ENCODE data around the gene FOXP2.
"Not testable (repeated sequence)": the region's sequence is repeated elsewhere in the genome, so short reads cannot be mapped to it uniquely, and the experiment has no call there.

Gene FOXP2

DNA sequence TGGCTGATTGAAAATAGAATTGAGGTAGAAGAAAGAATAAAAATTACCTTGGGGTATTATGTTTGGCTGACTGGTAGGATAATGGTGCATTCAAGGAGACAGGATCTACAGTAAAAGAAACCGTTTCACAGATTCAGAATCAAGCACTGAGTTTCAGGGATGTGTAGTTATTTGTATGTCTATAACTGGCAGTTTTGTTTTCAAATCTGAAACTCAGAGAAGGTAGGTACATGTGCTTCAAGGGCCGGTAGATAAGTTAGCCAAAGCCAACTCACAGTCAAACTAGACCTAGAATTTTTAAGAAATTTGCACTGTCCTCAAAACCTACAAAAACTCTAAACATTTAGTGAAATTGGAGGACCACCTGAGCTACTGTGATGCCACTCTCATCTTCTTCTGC, 191.5 kb downstream of the FOXP2 start:
- no peak for DNase-seq (ENCODE audit: low spot score)
- TF ChIP-seq, protein P1, sequence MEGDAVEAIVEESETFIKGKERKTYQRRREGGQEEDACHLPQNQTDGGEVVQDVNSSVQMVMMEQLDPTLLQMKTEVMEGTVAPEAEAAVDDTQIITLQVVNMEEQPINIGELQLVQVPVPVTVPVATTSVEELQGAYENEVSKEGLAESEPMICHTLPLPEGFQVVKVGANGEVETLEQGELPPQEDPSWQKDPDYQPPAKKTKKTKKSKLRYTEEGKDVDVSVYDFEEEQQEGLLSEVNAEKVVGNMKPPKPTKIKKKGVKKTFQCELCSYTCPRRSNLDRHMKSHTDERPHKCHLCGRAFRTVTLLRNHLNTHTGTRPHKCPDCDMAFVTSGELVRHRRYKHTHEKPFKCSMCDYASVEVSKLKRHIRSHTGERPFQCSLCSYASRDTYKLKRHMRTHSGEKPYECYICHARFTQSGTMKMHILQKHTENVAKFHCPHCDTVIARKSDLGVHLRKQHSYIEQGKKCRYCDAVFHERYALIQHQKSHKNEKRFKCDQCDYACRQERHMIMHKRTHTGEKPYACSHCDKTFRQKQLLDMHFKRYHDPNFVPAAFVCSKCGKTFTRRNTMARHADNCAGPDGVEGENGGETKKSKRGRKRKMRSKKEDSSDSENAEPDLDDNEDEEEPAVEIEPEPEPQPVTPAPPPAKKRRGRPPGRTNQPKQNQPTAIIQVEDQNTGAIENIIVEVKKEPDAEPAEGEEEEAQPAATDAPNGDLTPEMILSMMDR (IDR thresholded peaks at IDR 0.05; ENCODE audit: extremely low read depth, insufficient read depth, missing control alignments): no peak
- in situ Hi-C loops (cut with MboI; ENCODE audit: low pct_unique_long_range_greater_than_20kb, low sequenced_read_pairs, unreplicated experiment): no loop called here

DNA sequence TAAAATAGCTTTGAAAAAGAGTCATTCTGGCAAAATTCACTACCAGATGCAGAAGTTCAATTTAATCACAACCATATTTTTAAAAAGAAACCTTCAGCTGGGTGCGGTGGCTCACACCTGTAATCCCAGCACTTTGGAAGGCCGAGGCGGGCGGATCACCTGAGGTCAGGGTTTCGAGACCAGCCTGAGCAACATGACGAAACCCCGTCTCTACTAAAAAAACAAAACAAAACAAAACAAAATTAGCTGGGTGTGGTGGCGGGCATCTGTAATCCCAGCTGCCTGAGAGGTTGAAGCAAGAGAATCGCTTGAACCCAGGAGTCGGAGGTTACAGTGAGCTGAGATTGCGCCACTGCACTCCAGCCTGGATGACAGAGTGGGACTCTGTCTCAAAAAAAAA, 194.2 kb downstream of the FOXP2 start:
- DNase-seq (ENCODE audit: low spot score); in situ Hi-C loops (cut with MboI; ENCODE audit: low pct_unique_long_range_greater_than_20kb, low sequenced_read_pairs, unreplicated experiment): not testable (repeated sequence)

DNA sequence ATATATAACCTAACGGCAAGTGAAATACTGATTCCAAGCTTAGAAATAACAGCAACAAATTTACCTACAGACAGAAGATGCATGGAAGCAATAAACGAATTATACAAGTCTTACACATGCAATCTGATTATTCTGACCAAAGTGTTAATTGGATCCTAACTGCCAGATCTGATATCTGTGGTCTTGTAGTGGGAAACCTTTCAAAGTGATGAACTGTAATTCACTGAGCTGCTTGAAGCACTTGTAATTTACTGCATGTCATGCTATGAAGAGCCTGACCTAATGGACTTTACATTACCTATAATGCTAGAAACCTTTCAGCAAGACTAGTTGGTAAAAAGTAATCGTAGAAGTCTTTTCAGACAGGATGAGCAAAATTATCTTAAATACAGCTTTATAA, 205.6 kb downstream of the FOXP2 start:
- in situ Hi-C loops (cut with MboI; ENCODE audit: low pct_unique_long_range_greater_than_20kb, low sequenced_read_pairs, unreplicated experiment): no loop called here
- DNase-seq (ENCODE audit: low spot score): no peak
- TF ChIP-seq, protein P1 (IDR thresholded peaks at IDR 0.05; ENCODE audit: extremely low read depth, insufficient read depth, missing control alignments): no peak

DNA sequence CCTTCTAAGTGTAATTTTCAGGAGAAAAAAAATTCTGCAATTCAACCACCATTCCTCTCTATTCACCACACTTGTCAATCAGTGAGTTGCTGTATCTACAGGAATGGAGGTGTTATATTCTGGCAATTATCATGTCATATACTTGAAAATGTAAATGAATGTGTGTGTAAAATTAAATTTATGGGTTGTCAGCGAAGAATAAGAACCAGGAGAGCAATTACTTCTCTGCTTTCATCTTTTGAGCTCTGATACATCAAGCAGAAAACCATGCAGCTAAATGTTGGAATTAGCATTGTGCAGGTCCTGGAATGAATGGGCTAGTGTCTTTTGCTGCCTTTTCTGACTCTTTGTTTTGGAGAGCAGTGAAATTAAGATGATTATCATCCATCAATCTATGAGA, 207.6 kb downstream of the FOXP2 start:
- DNase-seq (ENCODE audit: low spot score): no peak
- TF ChIP-seq, protein P1 (IDR thresholded peaks at IDR 0.05; ENCODE audit: extremely low read depth, insufficient read depth, missing control alignments): no peak
- in situ Hi-C loops (cut with MboI; ENCODE audit: low pct_unique_long_range_greater_than_20kb, low sequenced_read_pairs, unreplicated experiment): no loop called here

DNA sequence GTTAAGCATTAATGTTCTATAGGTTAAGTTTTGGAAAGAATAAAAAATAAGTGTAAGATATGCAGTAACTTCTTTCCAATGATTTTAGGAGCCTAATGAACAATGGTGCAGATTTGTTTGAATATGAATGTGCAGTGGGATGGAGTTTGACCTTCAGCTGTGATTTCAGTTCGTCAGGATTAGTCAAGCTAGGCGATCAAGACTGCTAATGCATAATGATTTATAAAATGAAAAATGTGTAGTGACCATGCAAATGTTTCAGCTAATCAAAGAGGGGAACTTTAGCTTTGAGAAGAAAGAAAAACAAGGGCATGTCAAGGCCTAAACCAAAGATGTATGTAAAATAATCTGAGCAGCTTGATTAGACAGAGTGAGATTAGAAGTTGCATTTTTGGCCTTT, 208.5 kb downstream of the FOXP2 start:
- in situ Hi-C loops (cut with MboI; ENCODE audit: low pct_unique_long_range_greater_than_20kb, low sequenced_read_pairs, unreplicated experiment): no loop called here
- TF ChIP-seq, protein P1 (IDR thresholded peaks at IDR 0.05; ENCODE audit: extremely low read depth, insufficient read depth, missing control alignments): no peak
- no peak for DNase-seq (ENCODE audit: low spot score)

DNA sequence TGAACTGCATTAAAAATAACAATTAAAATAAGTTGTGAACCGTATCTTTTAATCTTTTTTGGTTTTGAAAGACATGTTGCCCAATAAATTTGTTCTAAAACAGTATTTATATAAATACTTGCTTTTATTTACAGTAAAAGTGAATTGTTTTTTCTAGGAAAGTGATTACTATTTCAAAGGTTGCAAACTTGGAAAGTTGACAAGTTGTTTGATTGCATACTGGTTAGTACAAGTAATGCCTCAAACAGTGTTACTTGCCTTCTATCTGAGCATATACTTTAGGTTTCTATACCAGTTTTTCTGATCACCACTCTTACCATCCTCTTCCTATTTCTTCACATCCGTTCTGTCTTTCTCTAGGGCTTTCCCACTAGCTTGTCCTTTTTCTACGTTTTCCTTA, 212.6 kb downstream of the FOXP2 start:
- in situ Hi-C loops (cut with MboI; ENCODE audit: low pct_unique_long_range_greater_than_20kb, low sequenced_read_pairs, unreplicated experiment): no loop called here
- TF ChIP-seq, protein P1 (IDR thresholded peaks at IDR 0.05; ENCODE audit: extremely low read depth, insufficient read depth, missing control alignments): no peak
- DNase-seq (ENCODE audit: low spot score): no peak

DNA sequence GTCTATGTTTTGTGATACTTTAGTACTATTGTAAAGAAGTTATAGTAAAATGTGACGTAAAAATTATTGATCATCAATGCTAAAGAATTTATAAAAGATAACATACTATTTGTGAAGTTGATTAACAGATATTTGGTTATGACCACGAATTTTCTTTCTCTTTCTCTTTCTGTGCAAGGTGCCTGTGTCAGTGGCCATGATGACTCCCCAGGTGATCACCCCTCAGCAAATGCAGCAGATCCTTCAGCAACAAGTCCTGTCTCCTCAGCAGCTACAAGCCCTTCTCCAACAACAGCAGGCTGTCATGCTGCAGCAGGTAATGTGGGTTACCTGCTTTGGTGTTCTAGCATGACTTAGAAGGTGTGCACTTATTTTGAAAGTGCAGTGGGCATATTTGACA, 213.7 kb downstream of the FOXP2 start:
- in situ Hi-C loops (cut with MboI; ENCODE audit: low pct_unique_long_range_greater_than_20kb, low sequenced_read_pairs, unreplicated experiment): no loop called here
- DNase-seq (ENCODE audit: low spot score): no peak
- TF ChIP-seq, protein P1 (IDR thresholded peaks at IDR 0.05; ENCODE audit: extremely low read depth, insufficient read depth, missing control alignments): no peak

All from GM13977 (cell line).